Stimulated activated CD8-positive, alpha-beta memory T cell treated with anti-CD3 and anti-CD28 coated beads, Interleukin-4, amount 100 ng/mL, for 24 hours (primary cell): Measurements from ENCODE around the gene RELT.

Experiments used
- DNase-seq: peaks from one replicate; pipeline ENCODE4 v3.0.0-alpha.2; 2020; ENCODE audit warnings: low read depth

The RELT gene

DNA sequence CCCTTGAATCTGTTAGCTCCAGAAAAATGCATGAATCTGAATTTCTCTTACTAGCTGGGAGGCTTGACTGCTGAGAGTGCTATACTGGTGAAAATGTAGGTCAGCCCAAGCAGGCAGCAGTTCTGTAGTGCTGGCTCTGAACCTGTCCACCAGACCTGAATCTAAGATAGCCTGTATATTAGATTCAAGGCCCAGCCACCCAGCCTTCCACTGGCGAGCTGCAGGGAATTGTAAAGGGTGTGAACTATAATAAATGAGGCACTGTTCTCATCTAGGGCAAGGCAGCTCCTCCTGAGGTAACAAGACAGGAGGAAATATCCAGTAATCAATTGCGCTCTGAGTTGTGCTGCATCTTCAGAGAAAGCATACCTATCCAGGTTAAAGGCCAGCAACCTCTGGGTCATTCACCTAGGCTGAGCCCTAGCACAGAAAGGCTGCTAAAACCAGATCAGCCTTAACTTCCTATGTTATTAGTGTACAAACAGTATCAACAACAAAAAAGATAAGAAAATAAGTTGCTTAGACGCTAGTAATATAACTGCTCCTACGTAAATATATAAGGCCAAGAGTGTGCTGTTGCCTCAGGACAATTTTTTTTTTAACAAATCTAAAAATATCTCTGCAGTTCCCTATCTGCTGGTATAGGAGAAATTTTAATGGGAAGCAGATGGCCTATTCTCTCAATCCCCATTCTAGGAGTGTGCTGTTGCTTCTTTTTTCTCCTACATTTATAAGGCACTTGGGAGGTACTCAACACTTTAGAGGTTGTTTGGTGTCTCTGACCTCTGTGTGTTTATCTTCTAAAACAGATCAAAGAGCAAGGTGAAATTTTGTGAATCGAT lies 63.0 kb downstream of the RELT start:
- no peak for DNase-seq

DNA sequence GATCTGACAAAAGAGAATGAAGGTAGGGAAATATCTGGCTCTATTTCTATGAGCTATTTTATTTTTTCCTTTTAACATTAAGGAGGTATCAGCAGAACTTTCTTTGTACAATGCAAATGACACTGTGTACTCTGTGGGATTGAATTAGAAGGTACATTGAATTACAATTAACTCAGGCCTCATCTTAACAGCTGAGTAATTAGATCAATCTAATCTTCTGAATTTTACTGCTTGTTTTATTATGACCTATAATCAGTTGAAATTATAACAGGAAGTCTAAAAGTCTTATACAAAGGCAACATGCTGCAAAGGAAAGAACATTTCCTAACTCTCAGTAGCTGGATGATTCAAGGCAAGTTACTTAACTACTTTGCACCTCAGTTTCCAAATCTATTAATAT lies 69.8 kb downstream of the RELT start:
- DNase-seq: no peak

DNA sequence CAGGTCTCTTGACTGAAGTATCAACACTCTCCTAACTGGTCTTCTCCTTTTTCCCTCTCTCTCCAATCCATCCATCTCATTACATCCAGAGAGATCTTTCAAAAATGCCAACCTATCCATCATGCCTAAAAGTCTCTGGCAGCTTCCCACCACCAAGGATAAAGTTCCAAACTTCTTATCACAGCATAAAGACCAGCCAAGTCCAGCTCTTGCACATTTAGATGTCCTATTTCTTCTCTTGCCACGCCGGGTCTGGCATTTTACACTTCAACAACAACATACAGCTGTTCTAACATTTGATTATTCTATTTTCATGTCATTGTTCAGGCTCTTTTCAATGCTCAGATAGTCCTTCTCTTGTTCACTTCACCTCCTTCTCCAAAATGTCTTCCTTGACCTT lies 70.6 kb downstream of the RELT start:
- no peak for DNase-seq
